Measurements from ENCODE around the gene HIVEP1.

GRCh38 chr6:12099623-12100338, 87.7 kb downstream of the HIVEP1 start:
- TF ChIP-seq POLR2A (IDR thresholded peaks at IDR 0.05) (no peak), CTCF (IDR thresholded peaks at IDR 0.05) (no peak)

Measured in right lobe of liver (tissue), 4 donors.